HL-60 (cell line): ENCODE data around the gene TACC2.

ENCODE experiments used
- DNase-seq, 2 experiments: peaks; one replicate each; pipeline ENCODE4 v3.0.0-alpha.2; 2010 to 2020; ENCODE audit warnings: low read depth in 1 of 2, low spot score in 1 of 2
- H3K27ac ChIP-seq: fragments of 250-450 bp; sonication (Bioruptor Pico); replicated peaks from 2 replicates; pipeline ENCODE4 v1.5.1; 2020; ENCODE audit warnings: mild to moderate bottlenecking, moderate library complexity
- H3K27me3 ChIP-seq: fragments of 250-450 bp; sonication (Bioruptor Pico); 2 replicates; pipeline ENCODE4 v1.5.1; 2021; ENCODE audit warnings: mild to moderate bottlenecking, moderate library complexity; ENCODE audit not compliant: insufficient read depth, poor library complexity, severe bottlenecking
- H3K4me3 ChIP-seq: replicated peaks from 2 replicates; pipeline ENCODE4 v1.5.1; 2011; ENCODE audit warnings: mild to moderate bottlenecking, control low read depth, low read length; ENCODE audit not compliant: insufficient read depth
- GABPA ChIP-seq: IDR thresholded peaks from 2 replicates; pipeline ENCODE4 v1.6.1; 2012; ENCODE audit warnings: low read depth
- POLR2AphosphoS5 ChIP-seq: IDR thresholded peaks from 2 replicates; pipeline ENCODE4 v1.6.1; 2012; ENCODE audit warnings: low read depth
- REST ChIP-seq: IDR thresholded peaks from 2 replicates; pipeline ENCODE4 v1.6.1; 2012; ENCODE audit warnings: low read depth; ENCODE audit not compliant: insufficient replicate concordance
- SPI1 ChIP-seq: IDR thresholded peaks from 2 replicates; pipeline ENCODE4 v1.6.1; 2012; ENCODE audit warnings: low read depth, mild to moderate bottlenecking, borderline replicate concordance
- TF ChIP-seq, protein P1 (sequence below): IDR thresholded peaks from one replicate; pipeline ENCODE4 v1.5.1; 2011; ENCODE audit warnings: low read length, control low read depth, inconsistent platforms; ENCODE audit not compliant: insufficient read depth

Gene TACC2

DNA sequence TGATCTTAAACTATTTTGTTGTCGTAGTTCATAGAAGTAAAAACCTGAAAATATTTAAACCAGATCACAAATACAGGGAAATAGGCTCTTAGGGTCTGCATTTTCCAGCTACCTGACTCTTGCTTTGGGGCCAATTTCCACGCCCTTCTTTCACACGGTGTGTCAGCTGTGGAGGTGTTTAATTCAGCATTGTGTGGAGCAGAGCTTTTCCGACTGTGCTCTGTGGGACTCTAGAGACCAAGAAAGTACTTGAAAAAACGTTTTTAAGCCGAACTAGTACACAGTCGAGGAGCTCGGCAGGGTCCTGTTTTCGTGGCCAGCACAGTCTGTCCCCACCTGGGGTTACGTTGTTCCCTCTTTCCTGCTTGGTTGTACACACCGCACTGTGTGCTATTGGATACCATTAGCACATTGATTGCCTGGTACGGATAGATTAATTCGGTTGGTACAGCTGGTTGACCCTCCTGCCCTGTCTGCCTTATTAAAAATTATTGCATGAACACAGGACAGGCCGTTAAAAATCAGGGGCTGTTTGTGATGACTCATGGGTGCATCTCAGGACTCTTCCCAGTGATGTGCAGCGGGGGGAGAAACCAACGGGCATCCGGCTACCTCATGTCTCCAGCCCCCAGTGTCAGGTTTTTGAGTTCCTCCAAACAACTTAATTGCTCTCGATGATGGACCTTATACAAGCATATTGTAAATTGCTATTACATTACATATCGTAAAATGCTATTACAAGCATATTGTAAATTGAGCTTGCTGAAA is 201.4 kb downstream of the TACC2 start:
- H3K27me3 ChIP-seq = no peaks in the 10 kb centered on the region
- no peak overlapping the region for H3K4me3 ChIP-seq
- TF ChIP-seq REST (no peak), POLR2AphosphoS5 (no peak), SPI1 (no peak), GABPA (no peak)
- TF ChIP-seq, protein P1, sequence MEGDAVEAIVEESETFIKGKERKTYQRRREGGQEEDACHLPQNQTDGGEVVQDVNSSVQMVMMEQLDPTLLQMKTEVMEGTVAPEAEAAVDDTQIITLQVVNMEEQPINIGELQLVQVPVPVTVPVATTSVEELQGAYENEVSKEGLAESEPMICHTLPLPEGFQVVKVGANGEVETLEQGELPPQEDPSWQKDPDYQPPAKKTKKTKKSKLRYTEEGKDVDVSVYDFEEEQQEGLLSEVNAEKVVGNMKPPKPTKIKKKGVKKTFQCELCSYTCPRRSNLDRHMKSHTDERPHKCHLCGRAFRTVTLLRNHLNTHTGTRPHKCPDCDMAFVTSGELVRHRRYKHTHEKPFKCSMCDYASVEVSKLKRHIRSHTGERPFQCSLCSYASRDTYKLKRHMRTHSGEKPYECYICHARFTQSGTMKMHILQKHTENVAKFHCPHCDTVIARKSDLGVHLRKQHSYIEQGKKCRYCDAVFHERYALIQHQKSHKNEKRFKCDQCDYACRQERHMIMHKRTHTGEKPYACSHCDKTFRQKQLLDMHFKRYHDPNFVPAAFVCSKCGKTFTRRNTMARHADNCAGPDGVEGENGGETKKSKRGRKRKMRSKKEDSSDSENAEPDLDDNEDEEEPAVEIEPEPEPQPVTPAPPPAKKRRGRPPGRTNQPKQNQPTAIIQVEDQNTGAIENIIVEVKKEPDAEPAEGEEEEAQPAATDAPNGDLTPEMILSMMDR = no peak
- no peak overlapping the region for H3K27ac ChIP-seq
- no peak for DNase-seq

- H3K4me3 ChIP-seq = no peak overlapping the region
- TF ChIP-seq GABPA (no peak), REST (no peak), SPI1 (no peak), POLR2AphosphoS5 (no peak)
- TF ChIP-seq, protein P1 = no peak
- no peak overlapping the region for H3K27ac ChIP-seq
- H3K27me3 ChIP-seq = no peaks in the 10 kb centered on the region
- no peak for DNase-seq
These were observed 203.1 kb downstream of the TACC2 start for GRCh38 chr10:122191936-122192541.

GRCh38 chr10:122194251-122194650 is 205.3 kb downstream of the TACC2 start:
- no peak for DNase-seq
- TF ChIP-seq GABPA (no peak), REST (no peak), SPI1 (no peak), POLR2AphosphoS5 (no peak)
- TF ChIP-seq, protein P1 = no peak
- H3K27ac ChIP-seq = no peak overlapping the region
- no peaks in the 10 kb centered on the region for H3K27me3 ChIP-seq
- no peak overlapping the region for H3K4me3 ChIP-seq
